ENCODE data around the gene CALN1.
"Not testable (repeated sequence)": the region's sequence is repeated elsewhere in the genome, so short reads cannot be mapped to it uniquely, and the experiment has no call there.

Gene CALN1

DNA sequence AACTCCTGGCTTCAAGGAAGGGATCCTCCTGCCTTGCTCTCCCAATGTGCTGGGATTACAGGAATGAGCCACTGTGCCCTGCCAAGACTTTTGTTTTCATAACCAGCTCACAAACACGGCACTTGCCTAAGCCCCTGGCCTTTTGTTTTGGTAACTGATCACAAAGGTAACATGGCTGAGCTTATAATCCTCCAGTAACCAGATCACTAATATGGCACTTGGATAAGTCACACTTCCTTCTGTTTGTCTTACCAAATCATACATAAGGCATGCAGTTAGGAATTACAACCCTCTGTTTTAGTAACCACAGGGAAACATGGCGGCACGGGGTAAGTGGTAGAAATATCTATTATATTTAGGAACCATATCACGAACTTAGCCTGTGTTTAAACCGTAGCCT, 577.1 kb downstream of the CALN1 start:
- TF ChIP-seq, protein P1, sequence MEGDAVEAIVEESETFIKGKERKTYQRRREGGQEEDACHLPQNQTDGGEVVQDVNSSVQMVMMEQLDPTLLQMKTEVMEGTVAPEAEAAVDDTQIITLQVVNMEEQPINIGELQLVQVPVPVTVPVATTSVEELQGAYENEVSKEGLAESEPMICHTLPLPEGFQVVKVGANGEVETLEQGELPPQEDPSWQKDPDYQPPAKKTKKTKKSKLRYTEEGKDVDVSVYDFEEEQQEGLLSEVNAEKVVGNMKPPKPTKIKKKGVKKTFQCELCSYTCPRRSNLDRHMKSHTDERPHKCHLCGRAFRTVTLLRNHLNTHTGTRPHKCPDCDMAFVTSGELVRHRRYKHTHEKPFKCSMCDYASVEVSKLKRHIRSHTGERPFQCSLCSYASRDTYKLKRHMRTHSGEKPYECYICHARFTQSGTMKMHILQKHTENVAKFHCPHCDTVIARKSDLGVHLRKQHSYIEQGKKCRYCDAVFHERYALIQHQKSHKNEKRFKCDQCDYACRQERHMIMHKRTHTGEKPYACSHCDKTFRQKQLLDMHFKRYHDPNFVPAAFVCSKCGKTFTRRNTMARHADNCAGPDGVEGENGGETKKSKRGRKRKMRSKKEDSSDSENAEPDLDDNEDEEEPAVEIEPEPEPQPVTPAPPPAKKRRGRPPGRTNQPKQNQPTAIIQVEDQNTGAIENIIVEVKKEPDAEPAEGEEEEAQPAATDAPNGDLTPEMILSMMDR (conservative IDR thresholded peaks at IDR 0.05; ENCODE audit: control insufficient read depth, insufficient read depth, low read depth, low read length): no peak
- DNase-seq (ENCODE audit: low read depth): no peak
- H3K4me3 ChIP-seq (ENCODE audit: control insufficient read depth, low read depth, low read length): no peak overlapping the region

DNA sequence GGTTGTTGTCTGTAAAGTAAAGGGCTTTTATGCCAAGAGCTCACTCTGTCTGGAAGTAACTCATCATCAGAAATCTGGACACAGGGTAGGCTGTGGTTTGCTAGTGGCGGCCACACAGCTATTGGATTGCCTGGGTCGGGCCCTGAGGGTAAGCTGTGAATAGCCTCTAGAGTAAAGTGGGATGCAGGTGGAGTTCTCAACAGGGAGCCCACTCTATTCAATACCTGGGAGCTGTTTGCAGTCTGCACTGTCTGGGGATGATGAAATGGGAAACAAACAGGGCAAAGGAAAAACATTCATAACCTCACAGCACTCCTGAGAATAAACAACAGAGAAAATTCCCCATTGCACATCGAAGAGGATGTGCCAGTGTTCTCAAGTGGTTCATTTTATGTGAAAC, 582.6 kb downstream of the CALN1 start:
- TF ChIP-seq, protein P1 (conservative IDR thresholded peaks at IDR 0.05; ENCODE audit: control insufficient read depth, insufficient read depth, low read depth, low read length): no peak
- DNase-seq (ENCODE audit: low read depth): no peak
- no peak overlapping the region for H3K4me3 ChIP-seq (ENCODE audit: control insufficient read depth, low read depth, low read length)

DNA sequence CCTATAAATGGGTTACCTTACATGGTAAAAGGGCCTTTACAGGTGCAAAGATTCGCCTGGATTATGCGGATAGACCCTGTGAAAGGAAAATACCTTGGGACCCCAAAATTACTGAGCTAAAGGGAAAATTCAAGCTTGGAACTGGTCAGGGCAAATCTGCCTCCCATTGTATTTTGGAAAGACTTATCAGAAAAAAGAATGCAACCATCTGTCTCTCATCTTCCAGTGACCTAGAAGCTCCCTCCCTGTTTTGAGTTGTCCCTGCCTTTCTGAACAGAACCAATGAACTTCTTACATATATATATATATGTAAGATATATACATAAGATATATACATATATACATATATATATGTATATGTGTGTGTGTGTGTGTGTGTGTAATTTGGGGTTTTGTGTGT, 583.8 kb downstream of the CALN1 start:
- TF ChIP-seq, protein P1 (conservative IDR thresholded peaks at IDR 0.05; ENCODE audit: control insufficient read depth, insufficient read depth, low read depth, low read length): no peak
- H3K4me3 ChIP-seq (ENCODE audit: control insufficient read depth, low read depth, low read length): no peak overlapping the region
- no peak for DNase-seq (ENCODE audit: low read depth)

DNA sequence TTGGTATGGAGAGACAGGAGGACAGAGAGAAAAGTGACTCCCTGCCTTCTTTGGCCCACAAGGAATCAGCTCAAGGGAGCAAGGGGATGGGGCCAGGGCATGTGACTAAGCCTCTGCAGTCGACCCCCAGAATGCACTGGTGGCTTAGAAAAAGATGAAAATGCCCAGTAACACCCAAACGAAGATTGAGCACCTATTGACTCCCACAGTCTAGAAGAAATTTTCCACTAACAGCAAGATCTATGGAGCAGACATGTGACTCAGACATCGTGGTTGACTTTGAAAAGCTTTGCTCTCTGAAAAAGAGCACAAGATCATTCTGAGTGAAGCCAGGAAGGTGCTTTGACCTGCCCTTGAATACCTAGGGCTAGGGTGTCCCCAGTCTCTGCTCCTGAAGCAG, 586.0 kb downstream of the CALN1 start:
- no peak for DNase-seq (ENCODE audit: low read depth)
- TF ChIP-seq, protein P1 (conservative IDR thresholded peaks at IDR 0.05; ENCODE audit: control insufficient read depth, insufficient read depth, low read depth, low read length): no peak
- H3K4me3 ChIP-seq (ENCODE audit: control insufficient read depth, low read depth, low read length): no peak overlapping the region

DNA sequence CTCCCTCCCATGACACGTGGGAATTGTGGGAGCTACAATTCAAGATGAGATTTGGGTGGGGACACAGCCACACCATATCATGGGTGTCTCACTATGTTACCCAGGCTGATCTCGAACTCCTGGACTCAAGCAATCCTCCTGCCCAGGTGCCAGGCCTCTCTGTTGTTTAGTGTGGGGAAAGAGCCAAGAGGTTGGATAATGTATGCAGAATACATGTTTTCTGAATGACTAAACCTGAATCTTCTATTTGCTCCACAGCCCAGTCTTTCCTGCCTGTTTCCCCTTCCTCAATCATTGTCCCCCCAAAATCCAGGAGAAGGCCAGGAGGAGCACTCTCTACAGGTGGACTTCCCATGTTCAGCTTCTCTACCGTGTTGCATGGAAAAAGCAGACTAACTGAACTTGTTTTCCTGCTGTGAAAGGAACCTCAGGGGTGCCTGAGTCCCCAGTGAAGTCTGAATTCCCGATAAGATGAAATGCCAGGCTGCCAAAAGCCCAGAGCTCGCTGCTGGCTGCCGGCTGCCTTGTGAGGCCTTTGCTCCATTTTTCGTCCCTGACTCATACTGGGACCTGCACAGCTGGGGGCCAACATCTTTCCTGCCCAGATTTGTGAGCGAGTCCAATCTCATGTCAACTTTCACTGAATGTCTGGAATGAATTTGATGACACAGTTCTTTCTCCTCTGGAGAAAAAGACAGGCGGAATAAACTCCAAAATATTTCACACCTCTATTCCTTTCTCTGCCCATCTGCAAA, 588.0 kb downstream of the CALN1 start:
- TF ChIP-seq, protein P1 (conservative IDR thresholded peaks at IDR 0.05; ENCODE audit: control insufficient read depth, insufficient read depth, low read depth, low read length): no peak
- peak; percentile 70 for DNase-seq (ENCODE audit: low read depth)

DNA sequence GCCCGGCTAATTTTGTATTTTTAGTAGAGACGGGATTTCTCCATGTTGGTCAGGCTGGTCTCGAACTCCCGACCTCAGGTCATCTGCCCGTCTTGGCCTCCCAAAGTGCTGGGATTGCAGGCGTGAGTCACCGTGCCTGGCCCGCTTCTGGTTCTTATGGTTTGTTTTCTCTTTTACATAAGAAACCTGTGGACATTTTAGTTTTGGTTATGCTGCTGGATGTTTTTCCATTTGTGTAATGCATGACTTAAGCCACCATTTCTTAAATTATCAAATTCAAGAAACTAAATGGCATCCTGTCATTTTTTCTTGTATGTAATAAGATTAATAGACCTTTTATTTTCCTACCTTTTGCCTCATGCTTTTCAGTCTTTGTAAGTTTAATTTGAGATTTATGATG, 589.7 kb downstream of the CALN1 start:
- H3K4me3 ChIP-seq (ENCODE audit: control insufficient read depth, low read depth, low read length); DNase-seq (ENCODE audit: low read depth): not testable (repeated sequence)

More for the DNA sequence above, 588.0 kb downstream of the CALN1 start:
- no peak overlapping the region for H3K4me3 ChIP-seq (ENCODE audit: control insufficient read depth, low read depth, low read length)

DNA sequence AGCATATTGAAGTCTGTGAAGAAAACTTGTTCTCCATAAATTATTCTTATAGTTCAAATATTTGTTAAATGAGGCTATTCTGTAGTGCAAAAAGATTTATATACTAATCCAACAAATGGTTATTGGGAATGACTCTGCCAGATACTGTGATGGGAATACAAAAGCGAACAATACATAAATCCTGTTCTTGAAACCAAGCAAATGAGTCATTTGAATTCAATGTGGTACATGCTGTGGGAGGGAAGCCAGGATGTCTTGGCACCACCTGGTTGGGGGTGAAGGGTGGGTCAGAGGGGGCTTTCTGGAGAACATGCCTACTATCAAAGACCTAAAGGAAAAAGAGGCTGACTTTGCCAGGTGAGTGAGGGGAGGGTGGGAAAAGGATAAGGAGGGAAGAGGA, 594.2 kb downstream of the CALN1 start:
- DNase-seq (ENCODE audit: low read depth): no peak
- TF ChIP-seq, protein P1 (conservative IDR thresholded peaks at IDR 0.05; ENCODE audit: control insufficient read depth, insufficient read depth, low read depth, low read length): no peak

More for the DNA sequence above, 594.2 kb downstream of the CALN1 start:
- no peak overlapping the region for H3K4me3 ChIP-seq (ENCODE audit: control insufficient read depth, low read depth, low read length)
